Fibroblast of upper back skin (primary cell): ENCODE results near the gene RIMBP3B.
"Not testable (repeated sequence)": the region's sequence is repeated elsewhere in the genome, so short reads cannot be mapped to it uniquely, and the experiment has no call there.

ENCODE experiments used
- DNase-seq: peaks from one replicate; pipeline ENCODE4 v3.0.0-alpha.2; 2013

RIMBP3B gene, protein sequence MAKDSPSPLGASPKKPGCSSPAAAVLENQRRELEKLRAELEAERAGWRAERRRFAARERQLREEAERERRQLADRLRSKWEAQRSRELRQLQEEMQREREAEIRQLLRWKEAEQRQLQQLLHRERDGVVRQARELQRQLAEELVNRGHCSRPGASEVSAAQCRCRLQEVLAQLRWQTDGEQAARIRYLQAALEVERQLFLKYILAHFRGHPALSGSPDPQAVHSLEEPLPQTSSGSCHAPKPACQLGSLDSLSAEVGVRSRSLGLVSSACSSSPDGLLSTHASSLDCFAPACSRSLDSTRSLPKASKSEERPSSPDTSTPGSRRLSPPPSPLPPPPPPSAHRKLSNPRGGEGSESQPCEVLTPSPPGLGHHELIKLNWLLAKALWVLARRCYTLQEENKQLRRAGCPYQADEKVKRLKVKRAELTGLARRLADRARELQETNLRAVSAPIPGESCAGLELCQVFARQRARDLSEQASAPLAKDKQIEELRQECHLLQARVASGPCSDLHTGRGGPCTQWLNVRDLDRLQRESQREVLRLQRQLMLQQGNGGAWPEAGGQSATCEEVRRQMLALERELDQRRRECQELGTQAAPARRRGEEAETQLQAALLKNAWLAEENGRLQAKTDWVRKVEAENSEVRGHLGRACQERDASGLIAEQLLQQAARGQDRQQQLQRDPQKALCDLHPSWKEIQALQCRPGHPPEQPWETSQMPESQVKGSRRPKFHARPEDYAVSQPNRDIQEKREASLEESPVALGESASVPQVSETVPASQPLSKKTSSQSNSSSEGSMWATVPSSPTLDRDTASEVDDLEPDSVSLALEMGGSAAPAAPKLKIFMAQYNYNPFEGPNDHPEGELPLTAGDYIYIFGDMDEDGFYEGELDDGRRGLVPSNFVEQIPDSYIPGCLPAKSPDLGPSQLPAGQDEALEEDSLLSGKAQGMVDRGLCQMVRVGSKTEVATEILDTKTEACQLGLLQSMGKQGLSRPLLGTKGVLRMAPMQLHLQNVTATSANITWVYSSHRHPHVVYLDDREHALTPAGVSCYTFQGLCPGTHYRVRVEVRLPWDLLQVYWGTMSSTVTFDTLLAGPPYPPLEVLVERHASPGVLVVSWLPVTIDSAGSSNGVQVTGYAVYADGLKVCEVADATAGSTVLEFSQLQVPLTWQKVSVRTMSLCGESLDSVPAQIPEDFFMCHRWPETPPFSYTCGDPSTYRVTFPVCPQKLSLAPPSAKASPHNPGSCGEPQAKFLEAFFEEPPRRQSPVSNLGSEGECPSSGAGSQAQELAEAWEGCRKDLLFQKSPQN (N-terminal part only)

DNA sequence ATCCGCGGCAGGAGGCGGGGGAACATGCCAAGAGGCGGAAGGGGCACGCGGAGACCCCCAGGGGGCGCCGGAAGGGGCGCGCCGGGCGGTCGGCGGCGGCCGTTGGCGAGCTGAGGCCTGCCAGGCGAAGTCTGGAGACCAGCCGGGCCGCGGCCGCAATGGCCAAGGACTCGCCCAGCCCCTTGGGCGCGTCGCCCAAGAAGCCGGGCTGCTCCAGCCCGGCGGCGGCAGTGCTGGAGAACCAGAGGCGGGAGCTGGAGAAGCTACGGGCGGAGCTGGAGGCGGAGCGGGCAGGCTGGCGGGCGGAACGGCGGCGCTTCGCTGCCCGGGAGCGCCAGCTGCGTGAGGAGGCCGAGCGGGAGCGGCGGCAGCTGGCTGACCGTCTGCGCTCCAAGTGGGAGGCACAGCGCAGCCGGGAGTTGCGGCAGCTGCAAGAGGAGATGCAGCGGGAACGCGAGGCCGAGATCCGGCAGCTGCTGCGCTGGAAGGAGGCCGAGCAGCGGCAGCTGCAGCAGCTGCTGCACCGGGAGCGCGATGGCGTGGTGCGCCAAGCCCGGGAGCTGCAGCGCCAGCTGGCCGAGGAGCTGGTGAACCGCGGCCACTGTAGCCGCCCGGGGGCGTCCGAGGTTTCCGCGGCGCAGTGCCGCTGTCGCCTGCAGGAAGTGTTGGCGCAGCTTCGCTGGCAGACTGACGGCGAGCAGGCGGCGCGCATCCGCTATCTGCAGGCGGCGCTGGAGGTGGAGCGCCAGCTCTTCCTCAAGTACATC, at the start of gene RIMBP3B:
RIMBP3B (plus strand) TSS at position 51 of the 767 bp plus-strand sequence; CDS start at position 159, 108 bp downstream.
- not testable (repeated sequence) for DNase-seq

DNA sequence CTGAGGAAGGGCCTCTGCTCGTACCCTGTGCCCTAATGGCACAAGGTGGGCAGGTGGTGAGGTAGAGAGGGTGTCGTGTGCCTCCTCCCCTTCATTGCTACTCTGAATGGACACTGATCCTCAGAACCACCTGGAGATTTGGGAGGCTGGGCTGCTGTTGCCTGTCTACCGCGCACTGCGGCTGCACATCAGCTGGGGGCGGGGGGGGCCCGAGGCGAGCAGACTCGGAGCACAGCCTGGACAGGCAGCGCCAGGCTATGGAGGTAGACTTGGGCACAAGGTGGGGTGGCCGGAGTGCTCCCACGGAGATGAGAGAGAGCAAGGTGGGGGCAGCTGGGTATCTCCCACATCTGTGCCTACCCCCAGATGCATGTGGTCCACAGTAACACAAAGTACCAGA, 26.0 kb upstream of the RIMBP3B start:
- not testable (repeated sequence) for DNase-seq

DNA sequence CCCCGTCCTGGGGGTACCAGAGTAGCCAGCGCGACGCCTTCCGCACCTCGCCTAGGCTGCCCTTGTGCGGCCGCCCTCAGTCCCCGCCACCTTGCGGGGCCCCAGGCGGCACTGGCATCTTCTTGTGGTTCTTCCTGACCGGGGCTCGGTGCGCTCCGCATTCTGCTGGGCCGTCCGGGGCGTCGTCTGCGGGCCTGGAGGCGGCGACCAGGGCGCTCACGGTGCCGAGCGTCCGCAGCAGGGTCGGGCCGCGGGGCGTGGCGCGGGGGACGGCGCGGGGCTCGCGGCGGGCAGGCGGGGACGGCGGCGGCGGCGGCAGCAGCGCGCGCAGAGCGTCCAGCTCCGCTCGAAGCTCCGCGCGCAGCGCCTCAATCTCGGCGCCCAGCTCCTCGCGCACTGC, 23.0 kb upstream of the RIMBP3B start:
- DNase-seq = not testable (repeated sequence)

DNA sequence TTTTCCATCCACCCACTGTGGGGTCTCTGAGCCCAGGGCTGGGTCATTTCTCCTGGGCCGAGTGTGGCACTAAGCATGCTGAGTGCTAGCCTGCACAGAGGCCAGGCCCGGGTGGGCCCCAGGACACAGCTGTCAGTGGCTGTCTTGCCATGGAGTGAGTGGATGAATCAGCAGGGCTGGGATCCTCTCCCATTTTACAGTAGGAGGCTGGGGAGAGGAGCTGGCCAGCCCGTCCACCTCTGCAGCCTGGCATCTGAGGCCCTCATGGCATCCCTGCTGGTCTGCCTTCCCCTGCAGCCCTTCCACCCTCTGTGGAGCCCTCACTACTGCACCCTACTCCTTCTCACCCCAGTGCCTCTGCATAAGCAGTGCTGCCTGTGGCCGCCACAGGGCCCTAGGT, 21.1 kb upstream of the RIMBP3B start:
- not testable (repeated sequence) for DNase-seq

DNA sequence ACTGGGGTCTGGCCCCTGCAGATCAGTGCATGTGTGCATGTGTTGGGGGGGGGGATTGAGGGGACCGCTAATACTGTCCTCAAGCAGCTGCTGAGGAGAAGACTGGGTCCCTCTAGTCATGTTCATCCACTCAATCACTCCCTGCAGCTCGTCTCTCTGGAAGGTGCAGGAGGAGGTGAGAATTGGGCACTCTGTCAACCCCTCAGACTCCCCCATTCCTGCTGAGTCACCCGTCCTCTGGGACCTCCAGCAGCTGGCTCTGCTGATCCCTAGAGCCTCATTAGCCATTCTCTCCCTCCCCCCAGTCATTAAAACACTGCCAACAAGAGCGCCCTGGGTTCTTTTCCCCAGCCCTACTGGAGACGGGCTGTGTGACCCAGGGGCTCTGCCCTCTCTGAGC, 20.5 kb upstream of the RIMBP3B start:
- not testable (repeated sequence) for DNase-seq

DNA sequence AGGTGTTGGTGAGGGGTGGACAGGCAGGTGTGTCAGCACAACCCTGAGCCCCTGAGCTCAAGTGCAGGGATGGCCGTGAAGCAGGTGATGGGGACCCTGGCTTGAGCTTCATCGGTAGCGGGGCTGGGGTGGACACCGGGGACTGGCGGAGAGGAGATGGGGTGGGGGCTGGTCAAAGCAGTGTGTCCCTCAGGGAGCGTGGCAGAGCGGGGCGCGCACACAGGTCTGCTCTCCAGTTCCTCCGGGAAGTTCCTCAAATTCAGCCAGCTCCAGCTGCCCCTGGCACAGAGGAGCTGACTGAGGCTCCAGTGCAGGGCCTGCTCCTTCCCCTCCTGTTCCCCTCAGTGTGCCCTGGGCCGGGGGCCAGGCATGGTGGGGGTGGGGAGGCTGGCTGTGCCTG, 19.7 kb upstream of the RIMBP3B start:
- not testable (repeated sequence) for DNase-seq

DNA sequence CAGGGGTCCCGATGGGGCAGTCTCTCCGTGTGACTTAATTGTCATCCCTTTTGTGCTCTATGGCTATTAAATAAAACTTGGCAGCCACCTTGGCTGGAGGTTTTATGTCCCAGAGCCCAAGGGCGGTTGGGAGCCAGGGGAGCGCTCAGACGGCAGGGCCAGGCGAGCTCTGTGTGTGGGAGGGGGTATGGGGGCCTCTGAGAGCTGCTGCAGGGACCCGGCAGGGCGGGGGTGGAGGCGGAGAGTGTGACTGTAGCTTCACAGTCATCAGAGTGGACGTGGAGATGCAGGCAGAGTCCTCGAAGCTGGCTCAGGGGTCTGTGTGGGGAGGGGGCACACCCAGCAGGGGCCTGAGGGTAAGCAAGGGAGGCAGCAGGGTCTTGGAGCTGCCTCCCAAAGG, 19.2 kb upstream of the RIMBP3B start:
- not testable (repeated sequence) for DNase-seq

DNA sequence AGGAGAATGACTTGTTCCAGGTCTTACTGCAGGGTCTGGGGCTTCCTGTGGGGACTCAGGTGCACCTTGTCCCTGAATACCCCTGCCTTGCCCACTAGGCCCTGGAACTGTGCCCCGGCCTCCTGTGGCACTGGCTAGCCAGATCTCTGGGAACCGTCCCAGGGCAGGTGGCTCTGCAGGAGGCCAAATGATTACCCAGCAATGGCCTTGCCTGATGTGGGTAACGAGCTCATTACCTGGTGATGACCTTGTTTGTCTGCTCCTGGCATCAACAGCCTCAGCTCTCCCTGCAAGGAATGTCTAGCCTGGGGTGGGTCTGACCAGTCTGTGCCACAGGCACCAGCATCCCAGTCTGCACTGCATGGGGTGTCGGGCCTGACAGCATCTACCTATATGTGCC, 18.2 kb upstream of the RIMBP3B start:
- DNase-seq = not testable (repeated sequence)

DNA sequence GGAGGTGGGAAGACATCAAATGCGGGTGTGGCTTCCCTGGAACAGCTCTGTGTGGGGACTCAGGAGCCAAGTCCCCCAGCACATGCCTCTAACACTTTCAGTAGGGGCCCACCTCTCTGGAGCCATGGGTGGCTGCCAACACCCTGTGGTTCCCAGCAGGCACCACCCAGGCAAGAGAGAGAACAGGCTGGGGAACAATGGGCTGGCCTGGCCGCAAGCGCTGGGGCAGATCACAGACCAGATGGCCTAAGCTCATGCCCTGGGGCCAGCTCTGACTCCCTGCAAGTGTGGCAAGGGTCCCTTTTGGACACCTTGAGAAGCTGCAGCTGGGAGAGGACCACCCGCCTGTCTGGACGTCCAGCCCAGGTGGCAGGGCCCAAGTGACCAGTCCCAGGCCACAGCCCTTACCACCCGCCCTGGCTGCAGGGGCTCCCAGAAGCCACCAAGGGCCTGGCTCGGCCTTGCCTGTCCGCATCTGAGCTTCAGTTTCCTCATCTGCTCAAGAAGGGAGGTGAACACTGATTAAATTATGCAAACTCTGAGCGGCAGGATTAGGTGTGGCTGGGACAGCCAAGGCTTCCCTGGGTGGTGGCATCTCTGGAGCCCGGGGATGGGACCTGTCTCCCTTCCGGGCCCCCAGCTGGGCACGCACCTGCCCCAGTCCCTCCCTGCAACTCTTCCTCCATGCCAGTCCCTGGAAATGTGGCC, 14.8 kb upstream of the RIMBP3B start:
- DNase-seq = not testable (repeated sequence)

DNA sequence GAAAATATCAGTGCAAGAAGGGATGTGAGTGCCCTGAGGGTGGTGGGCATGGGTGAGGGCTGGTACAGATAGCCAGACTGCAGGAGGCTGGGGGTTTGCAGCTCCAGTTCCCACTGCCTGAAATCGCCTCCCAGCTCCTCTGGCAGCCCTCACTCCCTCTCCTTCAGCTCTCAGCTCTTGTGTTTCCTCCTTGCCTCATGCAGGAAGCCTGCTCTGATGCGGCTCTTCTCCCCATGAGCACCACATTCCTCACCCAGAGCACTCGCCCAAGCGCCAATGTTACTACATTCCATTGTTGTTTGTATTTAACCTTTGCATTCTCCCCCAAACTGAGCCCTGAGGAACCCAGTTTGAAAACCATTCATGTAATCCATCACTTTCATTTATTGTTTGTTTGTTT, 7.7 kb upstream of the RIMBP3B start:
- DNase-seq = not testable (repeated sequence)

DNA sequence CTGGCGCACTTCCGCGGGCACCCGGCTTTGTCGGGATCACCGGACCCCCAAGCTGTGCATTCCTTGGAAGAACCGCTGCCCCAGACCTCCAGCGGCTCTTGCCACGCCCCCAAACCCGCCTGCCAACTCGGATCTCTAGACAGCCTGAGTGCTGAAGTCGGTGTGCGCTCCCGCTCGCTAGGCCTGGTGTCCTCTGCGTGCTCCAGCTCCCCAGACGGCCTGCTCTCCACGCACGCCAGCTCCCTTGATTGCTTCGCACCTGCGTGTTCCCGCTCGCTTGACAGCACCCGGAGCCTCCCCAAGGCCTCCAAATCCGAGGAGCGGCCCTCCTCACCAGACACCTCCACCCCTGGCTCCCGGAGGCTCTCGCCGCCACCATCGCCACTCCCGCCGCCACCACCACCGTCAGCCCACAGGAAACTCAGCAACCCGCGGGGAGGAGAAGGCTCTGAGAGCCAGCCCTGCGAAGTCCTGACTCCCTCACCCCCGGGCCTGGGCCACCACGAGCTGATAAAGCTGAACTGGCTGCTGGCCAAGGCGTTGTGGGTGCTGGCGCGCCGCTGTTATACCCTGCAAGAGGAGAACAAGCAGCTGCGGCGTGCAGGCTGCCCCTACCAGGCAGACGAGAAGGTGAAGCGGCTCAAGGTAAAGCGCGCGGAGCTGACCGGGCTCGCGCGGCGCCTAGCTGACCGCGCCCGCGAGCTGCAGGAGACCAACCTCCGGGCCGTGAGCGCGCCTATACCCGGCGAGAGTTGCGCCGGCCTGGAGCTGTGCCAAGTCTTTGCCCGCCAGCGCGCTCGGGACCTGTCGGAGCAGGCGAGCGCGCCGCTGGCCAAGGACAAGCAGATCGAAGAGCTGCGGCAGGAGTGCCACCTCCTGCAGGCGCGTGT, 1.2 kb downstream of the RIMBP3B start:
- not testable (repeated sequence) for DNase-seq

DNA sequence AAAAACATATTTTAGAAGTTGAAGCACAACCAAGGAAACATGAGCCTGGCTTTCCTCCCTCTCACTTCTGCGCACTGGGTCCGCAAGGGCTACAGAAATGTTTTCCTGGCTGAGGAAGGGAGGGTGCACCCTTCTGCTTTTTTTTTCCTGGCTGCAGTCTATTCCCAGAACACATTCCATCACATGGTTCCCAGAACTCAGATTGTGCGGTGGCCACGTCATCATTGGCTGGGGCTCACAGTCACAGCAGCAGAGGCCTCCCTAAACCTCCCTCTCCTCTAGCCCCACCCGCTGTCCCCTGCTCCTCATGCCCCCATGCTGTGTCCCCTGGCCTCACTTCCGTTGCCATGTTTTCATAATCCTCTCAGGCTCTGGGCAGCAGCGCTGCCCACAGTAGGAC, 5.9 kb downstream of the RIMBP3B start:
- DNase-seq = not testable (repeated sequence)

DNA sequence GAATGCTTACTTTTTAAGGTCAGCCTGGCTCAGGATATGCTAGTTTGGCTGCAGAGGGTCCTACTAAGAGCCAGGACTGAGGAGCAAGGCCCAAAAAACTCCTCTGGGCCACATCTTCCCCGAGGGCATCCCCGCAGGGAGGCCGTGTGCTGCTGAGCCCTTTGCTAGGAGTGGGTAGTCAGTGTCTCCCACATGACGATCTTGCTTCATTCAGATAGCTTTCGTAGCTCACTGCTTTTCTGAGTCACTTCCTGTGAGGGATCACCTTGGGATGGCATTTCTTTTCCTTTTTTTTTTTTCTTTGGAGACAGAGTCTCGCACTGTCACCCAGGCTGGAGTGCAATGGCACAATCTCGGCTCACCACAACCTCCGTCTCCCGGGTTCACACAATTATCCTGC, 6.5 kb downstream of the RIMBP3B start:
- not testable (repeated sequence) for DNase-seq

DNA sequence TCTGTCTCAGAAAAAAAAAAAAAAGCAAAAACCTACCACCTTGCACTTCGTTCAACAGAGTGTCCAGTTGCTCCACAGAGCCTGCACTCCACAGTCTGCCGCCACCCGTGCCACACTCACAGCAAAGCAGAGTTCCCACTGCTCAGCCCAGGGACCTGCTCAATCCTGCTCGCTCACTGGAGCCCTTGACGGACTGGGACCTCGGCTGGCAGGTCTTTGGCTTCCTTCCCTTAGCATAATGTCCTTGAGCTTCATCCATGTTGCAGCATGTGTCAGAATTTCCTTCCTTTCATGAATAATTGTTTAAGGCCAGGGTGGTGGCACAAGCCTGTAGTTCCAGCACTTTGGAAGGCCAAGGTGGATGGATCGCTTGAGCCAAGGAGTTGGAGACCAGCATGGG, 11.1 kb downstream of the RIMBP3B start:
- not testable (repeated sequence) for DNase-seq

DNA sequence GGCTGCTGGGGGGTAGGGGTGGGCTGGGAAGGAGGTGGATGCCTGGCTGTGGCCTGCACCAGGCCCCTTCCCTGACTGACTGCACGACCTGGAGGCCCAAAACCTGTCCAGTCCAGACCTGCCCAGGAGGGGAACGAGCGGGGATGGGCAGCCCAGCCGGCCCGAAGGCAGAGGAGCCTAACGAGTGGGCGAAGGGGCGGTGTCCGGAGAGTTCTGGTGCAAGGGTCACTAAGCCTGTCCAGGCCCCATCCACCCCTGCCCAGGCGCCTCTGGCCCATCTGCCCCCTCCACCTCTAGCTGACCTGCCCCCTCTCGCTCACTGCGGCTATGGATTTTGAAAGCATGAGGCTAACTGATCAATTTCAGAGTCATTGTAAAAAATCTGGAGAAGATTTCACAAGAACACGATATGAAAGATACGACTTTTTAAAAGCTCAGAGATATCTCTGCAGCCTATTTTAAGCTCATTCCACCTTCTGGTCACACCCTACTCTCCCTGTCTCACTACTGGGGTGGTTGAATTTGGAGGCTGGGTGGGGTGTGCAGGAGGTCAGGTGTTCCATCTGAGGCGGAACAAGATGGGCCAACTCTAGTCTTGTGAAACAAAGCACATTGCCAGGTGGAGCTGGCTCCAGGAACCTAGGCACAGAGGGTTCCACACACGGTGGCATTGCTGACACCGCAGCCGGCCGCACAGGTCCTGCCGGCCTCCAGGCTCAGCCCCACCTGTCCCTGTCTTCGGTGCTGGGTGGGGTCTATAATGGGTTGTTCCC, 17.8 kb downstream of the RIMBP3B start:
- not testable (repeated sequence) for DNase-seq

DNA sequence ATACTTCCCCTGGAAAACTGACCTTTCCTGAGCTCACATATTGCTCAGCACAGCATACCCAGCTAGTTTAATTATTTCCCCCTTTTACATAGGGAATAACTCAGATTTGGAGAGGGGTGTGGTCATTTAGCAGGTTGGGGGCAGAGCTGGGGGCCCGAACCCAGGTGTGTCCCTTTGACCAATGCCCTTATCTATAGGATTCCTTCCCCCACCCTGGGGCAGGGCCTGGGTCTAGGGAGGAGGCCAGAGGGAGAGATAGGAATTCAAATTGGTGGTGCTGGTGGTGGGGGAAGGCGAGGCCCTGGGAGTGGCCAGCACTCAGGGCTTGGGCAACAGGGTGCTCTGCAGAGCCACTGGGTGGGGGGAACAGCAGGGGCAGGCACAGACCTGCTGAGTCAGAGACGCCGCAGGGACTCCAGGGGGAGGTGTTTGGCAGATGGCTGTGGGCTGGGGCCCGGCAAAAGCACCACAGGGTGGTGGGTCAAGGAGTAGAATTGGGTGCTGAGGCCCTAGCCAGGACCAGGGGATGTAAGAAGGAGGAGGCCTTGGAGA, 19.3 kb downstream of the RIMBP3B start:
- DNase-seq = not testable (repeated sequence)

DNA sequence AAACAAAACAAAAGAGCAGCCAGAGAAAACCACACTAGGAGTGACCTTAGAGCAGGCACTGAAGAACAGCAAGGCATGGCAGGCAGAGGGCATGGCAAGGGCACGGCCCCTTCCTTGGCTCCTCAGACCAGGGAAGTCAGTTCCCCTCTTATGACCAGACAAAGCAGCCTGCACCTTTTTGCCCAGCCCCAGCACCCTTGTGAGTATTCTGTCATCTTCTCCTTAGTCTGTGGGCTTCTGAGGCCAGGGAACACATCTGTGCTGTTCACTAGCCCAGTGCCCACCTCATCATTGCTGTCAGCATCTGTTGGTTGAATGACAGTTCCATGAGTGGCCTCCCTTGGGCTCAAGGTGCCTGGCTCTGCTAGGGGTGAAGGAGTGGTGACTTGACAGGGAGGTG, 23.6 kb downstream of the RIMBP3B start:
- DNase-seq = not testable (repeated sequence)

DNA sequence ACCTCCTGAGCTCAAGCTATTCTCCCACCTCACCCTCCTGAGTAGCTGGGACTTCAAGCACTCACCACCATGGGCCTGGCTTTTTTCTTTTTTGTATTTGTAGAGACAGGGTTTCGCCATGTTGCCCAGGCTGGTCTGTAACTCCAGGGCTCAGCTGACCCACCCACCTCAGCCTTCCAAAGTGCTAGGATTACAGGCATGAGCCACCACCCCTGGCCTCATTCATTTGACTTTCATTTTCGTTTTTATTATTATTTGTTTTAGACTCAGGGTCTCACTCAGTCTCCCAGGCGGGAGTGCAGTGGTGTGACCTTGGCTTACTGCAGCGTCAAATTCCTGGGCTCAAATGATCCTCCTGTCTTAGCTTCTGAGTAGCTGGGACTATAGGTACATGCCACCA, 24.2 kb downstream of the RIMBP3B start:
- not testable (repeated sequence) for DNase-seq

DNA sequence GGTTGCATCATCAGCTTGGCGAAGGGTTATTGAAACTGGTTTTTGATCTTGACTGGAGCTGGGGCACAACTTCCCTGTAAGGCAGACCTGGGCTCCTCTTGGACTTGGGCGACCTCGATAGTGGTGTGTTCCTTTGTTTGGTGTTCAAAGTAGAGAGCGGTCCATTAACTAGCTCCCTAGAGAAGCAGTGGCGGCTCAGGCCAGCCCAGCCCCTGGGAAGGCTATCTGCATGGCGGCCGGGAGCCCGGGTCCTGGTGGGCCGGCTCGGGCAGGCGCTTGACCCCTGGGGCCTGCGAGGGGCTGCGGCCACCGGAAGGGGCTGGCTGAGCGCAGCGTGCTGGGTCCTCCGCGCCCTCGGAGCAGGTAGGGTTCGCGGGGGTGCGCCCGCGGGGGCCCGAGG, 32.8 kb downstream of the RIMBP3B start:
- DNase-seq = not testable (repeated sequence)
